ENCODE results near the gene MYO18B. TPM values are rescaled to one million over a fixed set of nuclear protein-coding genes. Genes with fewer than 3 reads are reported as not detected.

Gene MYO18B
- total and polyA plus RNA-seq, 8 donors = 0.05 to 0.47 (median 0.14) TPM

- H3K27me3 ChIP-seq = no peaks in the 10 kb centered on the region
- no peak for ATAC-seq
- intact Hi-C loops (cut with DNase I) = no loop called here
- no peaks in the 10 kb centered on the region for H3K4me1 ChIP-seq
- H3K9me3 ChIP-seq = no peaks in the 10 kb centered on the region
- FAIRE-seq = no peak
- 74 to 86% methylated on average over 4 of the region's 4 CpGs for WGBS, 2 donors
- no peaks in the 10 kb centered on the region for H3K36me3 ChIP-seq
- TF ChIP-seq CTCF (IDR thresholded peaks at IDR 0.05) = no peak
- H3K27ac ChIP-seq = no peak overlapping the region
- no peak overlapping the region for H3K4me3 ChIP-seq
- no peak for DNase-seq
Observed at GRCh38 chr22:26004477-26004876, 262.5 kb downstream of the MYO18B start.

- H3K27me3 ChIP-seq = no peaks in the 10 kb centered on the region
- H3K27ac ChIP-seq = no peak overlapping the region
- no peak for FAIRE-seq
- 50 to 57% methylated on average over 7 of the region's 7 CpGs for whole genome bisulfite sequencing, 2 donors
- no peak for ATAC-seq
- no peak overlapping the region for H3K4me3 ChIP-seq
- H3K36me3 ChIP-seq = no peaks in the 10 kb centered on the region
- no peaks in the 10 kb centered on the region for H3K4me1 ChIP-seq
- TF ChIP-seq CTCF (IDR thresholded peaks at IDR 0.05) = no peak
- intact Hi-C loops (cut with DNase I) = no loop called here
- DNase-seq = no peak
- no peaks in the 10 kb centered on the region for H3K9me3 ChIP-seq
Observed at GRCh38 chr22:26008587-26008986, 266.6 kb downstream of the MYO18B start.

DNA sequence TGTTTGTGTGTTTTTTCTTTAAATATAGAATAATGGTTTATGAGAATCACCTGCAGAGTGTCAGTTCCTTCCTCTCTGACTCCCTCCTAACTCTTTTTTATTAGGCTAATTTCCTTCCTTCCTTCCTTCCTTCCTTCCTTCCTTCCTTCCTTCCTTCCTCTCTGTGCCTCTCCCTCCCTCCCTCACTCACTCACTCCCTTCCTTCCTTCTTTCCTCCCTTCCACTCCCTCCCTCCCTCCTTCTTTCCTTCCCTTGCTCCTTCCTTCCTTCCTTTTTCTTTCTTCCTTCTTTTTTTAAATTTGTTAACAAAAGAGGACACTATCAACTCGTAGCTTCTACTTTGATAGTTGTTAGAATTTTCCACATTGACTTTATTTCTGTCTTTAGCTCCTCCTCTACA lies 274.9 kb downstream of the MYO18B start:
- no peak overlapping the region for H3K4me3 ChIP-seq
- ATAC-seq (no peak), FAIRE-seq (no peak), DNase-seq (no peak)
- TF ChIP-seq CTCF (IDR thresholded peaks at IDR 0.05) = no peak
- H3K4me1 ChIP-seq = no peaks in the 10 kb centered on the region
- intact Hi-C loops (cut with DNase I) = no loop called here
- H3K9me3 ChIP-seq = no peaks in the 10 kb centered on the region
- H3K27ac ChIP-seq = no peak overlapping the region
- WGBS, 2 donors = 28 to 38% methylated on average over 1 of the region's 1 CpG
- no peaks in the 10 kb centered on the region for H3K27me3 ChIP-seq
- H3K36me3 ChIP-seq = no peaks in the 10 kb centered on the region

GRCh38 chr22:26017932-26018331 lies 275.9 kb downstream of the MYO18B start:
- no peak for TF ChIP-seq CTCF (IDR thresholded peaks at IDR 0.05)
- Histone ChIP-seq H3K4me1 (no peaks in the 10 kb centered on the region), H3K27ac (no peak overlapping the region), H3K27me3 (no peaks in the 10 kb centered on the region), H3K9me3 (no peaks in the 10 kb centered on the region), H3K4me3 (no peak overlapping the region), H3K36me3 (no peaks in the 10 kb centered on the region)
- 21 to 26% methylated on average over 5 of the region's 5 CpGs for WGBS, 2 donors
- no peak for ATAC-seq
- intact Hi-C loops (cut with DNase I) = no loop called here
- FAIRE-seq = no peak
- DNase-seq = no peak

- intact Hi-C loops (cut with DNase I) = no loop called here
- Histone ChIP-seq H3K27ac (no peak overlapping the region), H3K4me3 (no peak overlapping the region), H3K27me3 (no peaks in the 10 kb centered on the region), H3K36me3 (no peaks in the 10 kb centered on the region), H3K4me1 (no peaks in the 10 kb centered on the region), H3K9me3 (no peaks in the 10 kb centered on the region)
- TF ChIP-seq CTCF (IDR thresholded peaks at IDR 0.05) = no peak
- 60 to 74% methylated on average over 5 of the region's 5 CpGs for WGBS, 2 donors
- DNase-seq = no peak
- no peak for FAIRE-seq
- no peak for ATAC-seq
Observed at GRCh38 chr22:26019596-26019995, 277.6 kb downstream of the MYO18B start.
